ENCODE data around the gene DDAH1.

- no peak for TF ChIP-seq GATA3 (IDR thresholded peaks at IDR 0.05; ENCODE audit: low read depth, low read length)
- TF ChIP-seq GATA2 (IDR thresholded peaks at IDR 0.05; ENCODE audit: low read depth, low read length) = no peak
These were observed 91.6 kb downstream of the DDAH1 start for GRCh38 chr1:85373378-85373708.
